GM12873 (cell line): Measurements from ENCODE around the gene TMEM87A.

Experiments
- CTCF ChIP-seq: IDR thresholded peaks from 2 replicates; pipeline ENCODE4 v1.5.1; 2012; ENCODE audit warnings: low read depth, mild to moderate bottlenecking, moderate library complexity, low read length, control low read depth; ENCODE audit not compliant: insufficient read depth; ENCODE audit errors: missing control alignments

TMEM87A gene

DNA sequence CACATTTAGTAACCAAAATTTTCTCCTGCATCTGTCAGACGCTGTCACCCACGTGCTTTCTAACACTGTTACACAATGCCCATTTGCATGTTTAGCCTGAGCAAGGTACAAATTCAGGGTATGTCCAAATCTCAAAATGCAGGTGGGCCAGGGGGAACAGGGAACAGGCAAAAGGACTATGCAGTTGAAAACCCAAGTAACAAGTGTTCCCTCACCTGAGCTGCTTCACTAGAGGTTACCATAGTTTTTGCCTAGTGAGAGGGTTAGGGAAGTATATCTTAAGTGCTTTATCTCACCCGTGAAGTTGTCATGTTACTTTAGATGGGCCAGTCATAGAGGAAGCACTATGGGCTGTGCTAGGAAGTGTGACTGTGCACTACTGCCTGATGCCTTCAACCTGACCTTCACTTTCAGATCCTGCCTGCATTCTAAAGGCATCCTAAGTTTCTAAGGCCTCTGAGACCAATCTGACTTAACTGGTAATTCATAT, 6.0 kb upstream of the TMEM87A start:
- no peak for TF ChIP-seq CTCF

DNA sequence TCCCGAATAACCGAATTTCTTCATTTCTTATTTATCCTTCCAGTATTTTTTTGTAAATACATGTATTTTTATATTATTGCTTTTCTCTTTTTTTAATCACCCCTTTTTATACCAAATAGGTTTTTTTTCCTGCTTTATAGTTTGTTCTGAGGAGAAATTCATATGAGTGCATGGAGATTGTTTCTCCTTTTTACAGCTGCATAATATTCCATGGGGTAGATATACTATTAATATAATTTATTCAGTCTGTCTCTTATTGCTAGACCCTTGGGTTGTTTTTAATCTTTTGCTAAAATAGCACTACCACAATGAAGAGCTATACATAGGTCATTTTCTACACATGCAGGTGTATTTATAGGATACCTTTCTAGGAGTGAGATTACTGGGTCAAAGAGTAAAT, 3.5 kb upstream of the TMEM87A start:
- TF ChIP-seq CTCF, result no peak

GRCh38 chr15:42275780-42276391, 2.7 kb upstream of the TMEM87A start:
- TF ChIP-seq CTCF, result no peak

- TF ChIP-seq CTCF, result no peak
These were observed 1.4 kb upstream of the TMEM87A start for GRCh38 chr15:42274702-42274989.

DNA sequence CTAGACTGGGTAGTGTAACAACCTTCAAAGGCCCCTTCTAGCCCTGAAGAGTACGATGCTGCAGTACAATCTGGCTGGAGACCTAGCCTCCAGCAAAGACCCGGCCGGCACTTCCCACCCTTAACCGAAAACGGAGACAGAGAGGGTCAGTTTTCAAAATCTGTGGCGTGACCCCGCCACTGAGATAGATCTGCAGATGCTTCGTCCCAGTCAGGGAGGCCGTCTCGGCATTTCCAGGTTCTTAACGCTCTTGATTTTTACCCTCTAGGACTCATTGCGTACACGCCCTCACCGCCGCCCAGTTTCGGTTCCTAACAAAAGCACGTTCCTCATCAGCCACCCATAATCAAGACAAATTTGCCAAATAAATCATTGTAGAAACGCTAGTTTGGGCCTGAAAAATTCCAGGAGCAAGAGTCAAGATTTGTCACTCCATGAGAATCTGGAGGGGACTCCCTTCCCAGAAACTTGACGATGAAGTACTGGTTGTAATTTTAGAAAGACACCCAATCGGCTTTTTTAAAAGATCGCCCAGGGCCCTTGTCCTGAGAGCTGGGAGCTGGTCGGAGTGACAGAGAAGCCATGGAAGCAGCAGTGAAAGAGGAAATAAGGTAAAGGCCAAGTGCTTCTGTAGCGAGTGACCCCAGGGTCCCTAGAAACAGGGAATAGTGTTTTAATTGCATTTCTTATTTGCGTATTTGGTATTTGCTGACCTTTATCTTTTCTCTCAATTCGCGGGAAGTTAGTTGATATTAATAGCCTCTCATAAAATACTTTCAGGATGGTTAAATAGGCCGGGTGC, 868 bp upstream of the TMEM87A start:
- TF ChIP-seq CTCF, result no peak

DNA sequence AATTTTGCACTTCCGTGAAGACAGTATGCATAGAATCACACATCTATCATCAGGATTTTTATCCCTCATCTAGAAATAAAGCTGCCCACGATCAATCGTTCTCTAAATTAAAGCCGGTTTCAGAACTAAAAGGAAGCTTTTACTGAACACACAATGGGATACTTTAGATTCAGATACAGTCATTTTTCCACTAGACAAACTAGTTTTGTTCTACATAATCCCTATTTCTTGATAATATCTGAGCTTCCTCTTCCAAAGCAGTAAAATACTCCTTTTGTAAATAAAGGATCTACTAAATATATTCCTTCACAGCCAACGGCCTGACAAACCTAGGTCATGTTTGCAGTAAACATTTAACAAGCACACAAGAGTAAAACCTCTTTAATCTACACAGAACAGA, 2.2 kb downstream of the TMEM87A start:
- no peak for TF ChIP-seq CTCF

DNA sequence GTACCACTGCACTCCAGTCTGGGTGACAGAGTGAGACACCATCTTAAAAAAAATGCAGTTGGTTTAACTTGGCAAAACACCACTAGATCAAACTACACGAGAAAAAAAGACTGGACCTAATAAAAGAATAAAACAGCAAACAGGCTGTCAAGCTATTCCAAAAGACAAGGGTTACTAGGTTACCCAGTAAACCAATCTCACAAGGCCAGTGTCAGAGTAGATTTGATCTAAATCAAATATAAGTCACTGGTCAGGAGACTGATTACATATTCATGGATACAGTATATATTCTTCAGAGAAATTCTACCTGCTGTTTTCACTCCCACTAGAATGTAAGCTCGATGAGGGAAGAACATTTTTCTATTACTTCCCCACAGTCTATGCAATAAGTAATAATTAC, 2.7 kb downstream of the TMEM87A start:
- no peak for TF ChIP-seq CTCF
